ENCODE data around the gene RNF19B. TPM values are rescaled to one million over a fixed set of nuclear protein-coding genes. Genes with fewer than 3 reads are reported as not detected.

Gene RNF19B
- total and polyA plus RNA-seq, 2 experiments from 2014 or later = 15.8 to 17.8 TPM

DNA sequence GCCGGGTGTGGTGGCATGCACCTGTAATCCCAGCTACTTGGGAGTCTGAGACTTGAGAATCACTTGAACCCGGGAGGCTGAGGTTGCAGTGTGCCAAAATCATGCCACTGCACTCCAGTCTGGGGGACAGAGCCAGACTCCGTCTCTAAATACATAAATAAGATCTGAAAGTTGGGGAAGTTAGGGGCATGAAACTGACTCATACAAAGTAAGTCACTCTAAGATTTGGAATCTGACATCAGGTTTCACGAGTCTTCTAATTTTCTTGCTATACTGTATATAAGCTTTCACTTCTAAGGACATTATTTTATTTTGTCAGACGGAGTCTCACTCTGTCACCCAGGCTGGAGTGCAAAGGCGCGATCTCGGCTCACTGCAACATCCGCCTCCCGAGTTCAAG lies 30.1 kb downstream of the RNF19B start:
- no peaks in the 10 kb centered on the region for H3K9me3 ChIP-seq (ENCODE audit: low read depth)
- TF ChIP-seq, protein P1, sequence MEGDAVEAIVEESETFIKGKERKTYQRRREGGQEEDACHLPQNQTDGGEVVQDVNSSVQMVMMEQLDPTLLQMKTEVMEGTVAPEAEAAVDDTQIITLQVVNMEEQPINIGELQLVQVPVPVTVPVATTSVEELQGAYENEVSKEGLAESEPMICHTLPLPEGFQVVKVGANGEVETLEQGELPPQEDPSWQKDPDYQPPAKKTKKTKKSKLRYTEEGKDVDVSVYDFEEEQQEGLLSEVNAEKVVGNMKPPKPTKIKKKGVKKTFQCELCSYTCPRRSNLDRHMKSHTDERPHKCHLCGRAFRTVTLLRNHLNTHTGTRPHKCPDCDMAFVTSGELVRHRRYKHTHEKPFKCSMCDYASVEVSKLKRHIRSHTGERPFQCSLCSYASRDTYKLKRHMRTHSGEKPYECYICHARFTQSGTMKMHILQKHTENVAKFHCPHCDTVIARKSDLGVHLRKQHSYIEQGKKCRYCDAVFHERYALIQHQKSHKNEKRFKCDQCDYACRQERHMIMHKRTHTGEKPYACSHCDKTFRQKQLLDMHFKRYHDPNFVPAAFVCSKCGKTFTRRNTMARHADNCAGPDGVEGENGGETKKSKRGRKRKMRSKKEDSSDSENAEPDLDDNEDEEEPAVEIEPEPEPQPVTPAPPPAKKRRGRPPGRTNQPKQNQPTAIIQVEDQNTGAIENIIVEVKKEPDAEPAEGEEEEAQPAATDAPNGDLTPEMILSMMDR (IDR thresholded peaks at IDR 0.05; ENCODE audit: low read depth, low read length) = no peak
- H3K36me3 ChIP-seq = peaks cover 6% of the 10 kb centered on the region
- H3K4me3 ChIP-seq = no peak overlapping the region
- no peaks in the 10 kb centered on the region for H3K27me3 ChIP-seq
- peaks cover 5% of the 10 kb centered on the region for H3K4me1 ChIP-seq (ENCODE audit: low read depth)
- no peak overlapping the region for H3K27ac ChIP-seq
- no peak for DNase-seq (ENCODE audit: low read depth in 1 of 2, low spot score in 1 of 2)

GRCh38 chr1:32933742-32934322 lies 30.8 kb downstream of the RNF19B start:
- DNase-seq (ENCODE audit: low read depth in 1 of 2, low spot score in 1 of 2) = peak; percentile 15 to 66
- Histone ChIP-seq H3K4me3 (no peak overlapping the region), H3K4me1 (ENCODE audit: low read depth) (peaks cover 5% of the 10 kb centered on the region), H3K27ac (no peak overlapping the region), H3K27me3 (no peaks in the 10 kb centered on the region), H3K36me3 (peaks cover 6% of the 10 kb centered on the region), H3K9me3 (ENCODE audit: low read depth) (no peaks in the 10 kb centered on the region)
- TF ChIP-seq, protein P1 (IDR thresholded peaks at IDR 0.05; ENCODE audit: low read depth, low read length) = no peak

- no peak for DNase-seq (ENCODE audit: low read depth in 1 of 2, low spot score in 1 of 2)
- Histone ChIP-seq H3K4me3 (no peak overlapping the region), H3K36me3 (peaks cover 6% of the 10 kb centered on the region), H3K9me3 (ENCODE audit: low read depth) (no peaks in the 10 kb centered on the region), H3K4me1 (ENCODE audit: low read depth) (peaks cover 5% of the 10 kb centered on the region), H3K27me3 (no peaks in the 10 kb centered on the region), H3K27ac (no peak overlapping the region)
- TF ChIP-seq, protein P1 (IDR thresholded peaks at IDR 0.05; ENCODE audit: low read depth, low read length) = no peak
These were observed 32.8 kb downstream of the RNF19B start for GRCh38 chr1:32931760-32932159.

- no peak for DNase-seq (ENCODE audit: low read depth in 1 of 2, low spot score in 1 of 2)
- H3K27me3 ChIP-seq = no peaks in the 10 kb centered on the region
- H3K27ac ChIP-seq = no peak overlapping the region
- H3K4me3 ChIP-seq = no peak overlapping the region
- H3K9me3 ChIP-seq (ENCODE audit: low read depth) = no peaks in the 10 kb centered on the region
- TF ChIP-seq, protein P1 (IDR thresholded peaks at IDR 0.05; ENCODE audit: low read depth, low read length) = no peak
- no peaks in the 10 kb centered on the region for H3K36me3 ChIP-seq
- H3K4me1 ChIP-seq (ENCODE audit: low read depth) = peaks cover 23% of the 10 kb centered on the region
These were observed 35.2 kb downstream of the RNF19B start for GRCh38 chr1:32929366-32929765.

GRCh38 chr1:32928715-32929114 lies 35.9 kb downstream of the RNF19B start:
- Histone ChIP-seq H3K4me1 (ENCODE audit: low read depth) (peaks cover 18% of the 10 kb centered on the region), H3K27ac (no peak overlapping the region), H3K4me3 (no peak overlapping the region), H3K9me3 (ENCODE audit: low read depth) (no peaks in the 10 kb centered on the region), H3K27me3 (peaks cover 4% of the 10 kb centered on the region), H3K36me3 (no peaks in the 10 kb centered on the region)
- TF ChIP-seq, protein P1 (IDR thresholded peaks at IDR 0.05; ENCODE audit: low read depth, low read length) = no peak
- no peak for DNase-seq (ENCODE audit: low read depth in 1 of 2, low spot score in 1 of 2)
